Measurements from ENCODE around the gene THSD4. TPM values are rescaled to one million over a fixed set of nuclear protein-coding genes. Genes with fewer than 3 reads are reported as not detected.
A peak's percentile ranks its signal among the peaks of the same experiment; 100 is the strongest.
"Not testable (repeated sequence)": the region's sequence is repeated elsewhere in the genome, so short reads cannot be mapped to it uniquely, and the experiment has no call there.

THSD4 gene
- total RNA-seq, 1 donor from 2014 or later, result 2.7 TPM

DNA sequence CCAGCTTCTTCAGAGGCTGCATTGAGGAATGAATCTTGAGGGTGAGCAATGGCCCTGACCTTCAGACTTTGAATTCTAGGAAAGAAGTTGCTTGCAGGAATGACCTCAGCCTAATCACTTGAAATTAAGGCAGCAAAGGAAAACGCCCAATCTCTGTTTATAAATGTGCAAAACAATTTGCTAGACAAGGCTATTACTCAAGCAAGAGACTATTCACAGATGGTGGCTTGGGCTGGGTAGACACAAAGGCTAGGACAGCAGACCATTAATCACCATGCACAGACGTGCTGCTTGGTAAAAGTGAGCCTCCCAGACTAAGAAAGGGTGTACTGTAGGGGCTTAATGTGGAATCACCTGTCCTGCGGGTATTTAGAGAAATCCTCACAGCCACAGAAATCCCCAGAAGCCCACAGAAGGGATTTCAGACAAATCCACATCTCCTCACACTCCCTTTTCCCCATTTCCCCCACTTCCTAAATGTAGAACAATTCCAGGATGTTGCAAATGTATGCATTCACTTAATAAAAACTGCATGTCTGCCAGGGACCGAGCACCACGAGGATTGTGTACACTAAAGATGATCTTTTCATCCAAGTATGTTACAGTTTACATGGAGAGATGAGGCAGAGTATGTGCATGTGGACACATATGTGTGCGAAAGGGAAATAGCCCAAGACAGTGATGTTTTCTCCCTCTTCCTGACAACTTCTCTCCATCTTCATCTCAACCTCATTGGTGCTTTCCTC, 259.5 kb downstream of the THSD4 start:
- DNase-seq (ENCODE audit: low read depth), result no peak

DNA sequence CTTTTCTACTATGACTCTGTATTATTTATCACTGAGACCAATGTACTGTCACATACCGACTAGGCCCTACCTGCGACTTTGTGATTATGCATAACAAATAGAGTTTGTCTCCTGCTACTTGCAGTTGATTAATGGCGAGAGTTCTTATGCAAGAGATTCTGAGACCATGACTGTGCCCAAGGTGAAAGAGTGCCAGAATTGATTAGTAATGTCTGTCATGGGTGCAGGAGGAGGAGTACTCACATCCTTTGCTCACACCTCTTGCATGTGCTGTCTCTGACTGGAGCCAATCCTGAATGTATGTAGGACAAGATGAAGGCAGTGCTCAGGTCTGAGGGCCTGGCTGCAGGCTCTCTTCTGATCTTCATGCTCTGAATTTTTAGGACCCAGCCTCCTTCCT, 260.7 kb downstream of the THSD4 start:
- DNase-seq (ENCODE audit: low read depth), result no peak

DNA sequence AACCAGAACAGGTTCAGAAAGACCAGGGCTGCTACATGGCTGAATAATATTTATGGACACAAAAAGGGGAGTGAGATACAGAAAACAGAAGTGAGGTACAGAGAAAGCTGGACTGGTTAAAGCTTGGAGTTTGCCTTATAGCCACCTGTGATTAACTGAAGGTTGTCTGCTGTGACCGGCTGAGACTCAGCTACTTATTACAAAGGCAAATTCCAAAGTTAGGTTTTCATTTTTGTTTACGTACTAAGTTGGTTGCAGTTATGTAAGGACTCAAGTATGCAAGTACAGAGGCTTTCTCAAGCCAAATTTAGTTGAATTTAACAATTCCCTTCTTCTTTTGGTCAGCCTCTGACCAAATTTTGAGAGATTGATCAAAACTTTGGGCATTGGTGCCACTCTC, 264.6 kb downstream of the THSD4 start:
- DNase-seq (ENCODE audit: low read depth), result no peak

DNA sequence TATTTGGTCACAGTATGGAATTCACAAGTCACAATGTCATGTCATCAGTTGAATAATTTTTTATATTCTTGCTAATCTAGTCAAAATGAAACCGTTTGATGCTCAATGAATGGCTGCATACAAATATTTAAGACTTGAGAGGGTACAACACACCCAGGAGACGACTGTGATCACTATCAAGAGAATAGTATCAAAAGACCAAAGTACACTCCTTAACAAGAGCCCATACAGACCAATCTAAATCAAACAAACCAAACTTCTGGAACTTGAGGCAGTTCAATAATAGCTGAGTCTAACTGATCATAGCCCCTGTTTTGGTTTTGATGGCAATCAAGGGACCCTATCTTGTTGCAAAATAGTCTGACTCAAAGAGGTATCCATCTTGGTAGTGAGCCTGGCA, 265.1 kb downstream of the THSD4 start:
- no peak for DNase-seq (ENCODE audit: low read depth)

DNA sequence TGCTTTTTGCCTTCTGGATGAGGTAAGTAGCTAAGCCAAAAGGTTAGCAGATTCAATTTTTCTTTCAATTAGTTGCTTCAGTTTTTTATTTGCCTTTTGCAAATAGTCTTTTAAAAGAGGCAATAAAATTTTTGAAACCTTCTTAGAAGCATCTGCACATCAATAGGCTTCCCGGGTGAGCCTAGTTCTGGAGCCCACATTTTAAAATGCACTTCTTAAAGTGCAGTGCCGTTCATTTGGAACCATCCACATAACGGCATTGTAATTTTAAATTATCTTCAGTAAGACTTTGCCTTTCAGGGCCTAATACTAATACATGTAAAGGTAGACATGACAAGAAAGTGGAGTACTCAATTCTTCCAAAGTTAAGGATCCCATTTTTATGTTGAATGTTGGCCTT, 269.2 kb downstream of the THSD4 start:
- no peak for DNase-seq (ENCODE audit: low read depth)

DNA sequence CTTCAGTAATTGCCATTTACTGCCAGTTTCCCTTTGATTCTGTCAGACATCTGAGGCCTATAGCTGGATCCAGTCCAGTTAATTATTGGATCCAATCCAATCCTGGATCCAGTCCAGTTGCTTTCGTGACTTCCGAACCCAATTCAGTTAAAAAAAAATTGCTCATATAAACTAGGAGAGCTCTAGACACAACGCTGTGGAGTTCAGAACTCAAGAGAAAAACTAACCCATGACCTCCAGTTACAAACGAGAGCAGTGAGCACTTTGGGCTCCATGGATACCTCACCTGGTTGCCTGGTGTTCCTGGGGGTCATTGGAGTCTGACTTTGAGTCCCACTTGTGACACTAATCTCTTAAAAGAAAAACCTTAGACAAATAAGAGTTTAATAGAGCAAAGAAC, 269.8 kb downstream of the THSD4 start:
- DNase-seq (ENCODE audit: low read depth), result no peak

DNA sequence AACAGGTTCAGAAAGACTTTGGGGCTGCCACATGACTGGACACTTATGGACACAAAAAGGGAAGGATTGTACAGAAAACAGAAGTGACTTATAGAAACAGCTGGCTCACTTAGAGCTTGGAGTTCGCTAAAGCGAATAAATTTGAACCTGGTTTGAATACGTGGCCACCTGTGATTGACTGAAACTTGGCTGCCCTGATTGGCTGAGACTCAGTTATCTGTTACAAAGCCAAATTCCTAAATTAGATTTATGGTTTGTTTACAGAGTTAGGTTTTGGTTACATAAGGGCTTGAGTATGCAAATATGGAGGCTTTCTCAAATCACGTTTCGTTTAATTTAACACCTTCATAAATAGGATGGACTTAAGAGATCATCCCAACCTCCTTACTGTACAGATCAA, 270.2 kb downstream of the THSD4 start:
- no peak for DNase-seq (ENCODE audit: low read depth)

DNA sequence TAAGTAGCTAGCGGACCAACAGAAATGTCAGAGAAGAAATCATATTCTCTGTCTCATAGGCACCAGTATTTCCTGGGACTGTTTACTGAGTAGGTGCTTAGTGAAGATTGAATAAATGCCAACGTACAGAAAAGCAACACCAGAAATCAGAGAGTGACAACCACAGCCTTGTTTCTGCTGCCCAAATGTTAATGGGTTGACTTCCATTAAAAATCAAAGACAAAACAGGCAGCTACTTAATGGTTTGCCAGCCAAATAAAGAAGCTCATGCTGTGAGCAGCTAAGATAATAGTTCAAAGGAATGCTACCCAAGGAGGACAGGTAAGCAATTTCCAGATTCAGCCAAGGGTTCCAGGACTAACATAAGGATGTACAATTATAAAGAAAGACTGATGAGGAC, 270.7 kb downstream of the THSD4 start:
- DNase-seq (ENCODE audit: low read depth), result no peak

- DNase-seq (ENCODE audit: low read depth), result peak; percentile 30
These were observed 271.4 kb downstream of the THSD4 start for GRCh38 chr15:71386448-71387236.

DNA sequence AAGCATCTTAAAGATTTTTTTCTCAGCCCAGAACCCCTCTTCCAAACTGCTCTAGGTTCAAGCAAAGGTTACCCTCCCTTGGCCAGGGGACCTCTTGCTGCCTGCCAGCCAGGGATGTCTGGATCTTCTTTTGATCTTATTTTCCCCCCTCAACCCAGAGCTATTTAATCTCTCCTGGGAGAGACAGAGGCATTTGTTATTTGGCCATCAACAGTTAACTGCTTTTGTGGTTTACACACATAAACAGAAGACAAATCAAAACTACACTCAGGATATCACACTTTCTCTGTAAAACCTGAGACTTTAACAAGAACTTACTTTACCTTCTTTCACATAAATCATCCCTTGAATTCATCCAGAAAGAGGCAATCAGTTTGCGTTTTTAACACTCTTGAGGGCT, 272.5 kb downstream of the THSD4 start:
- DNase-seq (ENCODE audit: low read depth), result no peak

- DNase-seq (ENCODE audit: low read depth), result no peak
These were observed 274.8 kb downstream of the THSD4 start for GRCh38 chr15:71390096-71390495.

- DNase-seq (ENCODE audit: low read depth), result no peak
These were observed 276.3 kb downstream of the THSD4 start for GRCh38 chr15:71391421-71392088.

GRCh38 chr15:71392861-71393283, 277.6 kb downstream of the THSD4 start:
- no peak for DNase-seq (ENCODE audit: low read depth)

GRCh38 chr15:71393383-71393782, 278.1 kb downstream of the THSD4 start:
- DNase-seq (ENCODE audit: low read depth), result no peak

GRCh38 chr15:71396536-71397125, 281.4 kb downstream of the THSD4 start:
- DNase-seq (ENCODE audit: low read depth), result no peak

GRCh38 chr15:71397377-71397776, 282.1 kb downstream of the THSD4 start:
- DNase-seq (ENCODE audit: low read depth), result no peak

- DNase-seq (ENCODE audit: low read depth), result no peak
These were observed 285.0 kb downstream of the THSD4 start for GRCh38 chr15:71400294-71400693.

DNA sequence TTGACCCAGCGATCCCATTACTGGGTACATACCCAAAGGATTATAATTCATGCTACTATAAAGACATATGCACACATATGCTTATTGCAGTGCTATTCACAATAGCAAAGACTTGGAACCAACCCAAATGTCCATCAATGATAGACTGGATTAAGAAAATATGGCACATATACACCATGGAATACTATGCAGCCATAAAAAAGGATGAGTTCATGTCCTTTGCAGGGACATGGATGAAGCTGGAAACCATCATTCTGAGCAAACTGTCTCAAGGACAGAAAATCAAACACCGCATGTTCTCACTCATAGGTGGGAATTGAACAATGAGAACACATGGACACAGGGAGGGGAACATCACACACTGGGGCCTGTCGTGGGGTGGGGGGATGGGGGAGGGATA, 286.5 kb downstream of the THSD4 start:
- not testable (repeated sequence) for DNase-seq (ENCODE audit: low read depth)

DNA sequence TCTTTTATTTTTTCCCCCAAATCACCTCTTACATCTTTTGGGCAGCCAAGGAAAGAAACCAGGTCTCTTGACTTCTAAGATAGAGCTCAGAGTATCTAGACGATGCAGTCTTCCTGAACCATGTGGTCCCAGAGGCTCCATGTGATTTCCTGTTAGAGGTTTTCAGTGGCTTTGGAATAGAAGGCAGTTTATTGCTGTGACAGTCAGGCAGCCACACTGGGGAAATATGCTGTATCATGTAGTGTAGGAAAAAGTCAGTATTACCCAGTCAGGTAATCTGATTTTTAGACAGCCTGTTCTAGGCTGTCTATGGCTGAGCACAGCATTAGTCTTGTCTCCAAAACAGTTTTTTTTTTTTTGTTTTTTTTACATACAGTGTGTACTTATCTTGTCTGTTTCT, 294.3 kb downstream of the THSD4 start:
- DNase-seq (ENCODE audit: low read depth), result no peak

- DNase-seq (ENCODE audit: low read depth), result no peak
These were observed 295.1 kb downstream of the THSD4 start for GRCh38 chr15:71410347-71410746.

- DNase-seq (ENCODE audit: low read depth), result no peak
These were observed 296.5 kb downstream of the THSD4 start for GRCh38 chr15:71411538-71412482.
